HEK293 (cell line): ENCODE data around the gene LETM1.

Source experiments
- ZNF24 ChIP-seq: fragments of 450-650 bp; formaldehyde crosslinking; IDR thresholded peaks from 2 replicates; pipeline ENCODE4 v1.5.1; 2016; ENCODE audit warnings: missing biosample characterization, missing genetic modification characterization
- TF ChIP-seq, protein P1 (sequence below): fragments of 450-650 bp; formaldehyde crosslinking; conservative IDR thresholded peaks from 2 replicates; pipeline ENCODE4 v1.5.1; 2016; ENCODE audit warnings: low read depth, missing biosample characterization, missing genetic modification characterization

DNA sequence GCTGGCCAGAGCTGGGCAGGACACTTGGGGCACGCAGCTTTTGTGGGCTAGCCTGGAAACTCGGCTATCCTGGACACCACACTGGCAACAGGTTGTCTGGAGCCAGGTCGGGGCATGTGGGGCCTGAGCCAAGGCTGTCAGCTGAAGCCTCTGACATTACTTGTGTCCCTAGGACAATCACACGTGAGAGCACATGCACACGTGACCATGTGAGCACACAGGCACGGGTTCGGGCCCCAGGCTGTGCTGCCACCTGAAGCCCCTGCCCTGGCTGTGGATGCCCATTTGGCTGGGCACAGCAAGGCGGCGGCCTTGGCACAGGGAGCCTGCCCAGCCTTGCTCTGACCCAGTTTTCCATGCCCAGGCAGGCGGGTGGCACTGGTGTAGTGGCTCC is 71.6 kb downstream of the LETM1 start:
- TF ChIP-seq, protein P1, sequence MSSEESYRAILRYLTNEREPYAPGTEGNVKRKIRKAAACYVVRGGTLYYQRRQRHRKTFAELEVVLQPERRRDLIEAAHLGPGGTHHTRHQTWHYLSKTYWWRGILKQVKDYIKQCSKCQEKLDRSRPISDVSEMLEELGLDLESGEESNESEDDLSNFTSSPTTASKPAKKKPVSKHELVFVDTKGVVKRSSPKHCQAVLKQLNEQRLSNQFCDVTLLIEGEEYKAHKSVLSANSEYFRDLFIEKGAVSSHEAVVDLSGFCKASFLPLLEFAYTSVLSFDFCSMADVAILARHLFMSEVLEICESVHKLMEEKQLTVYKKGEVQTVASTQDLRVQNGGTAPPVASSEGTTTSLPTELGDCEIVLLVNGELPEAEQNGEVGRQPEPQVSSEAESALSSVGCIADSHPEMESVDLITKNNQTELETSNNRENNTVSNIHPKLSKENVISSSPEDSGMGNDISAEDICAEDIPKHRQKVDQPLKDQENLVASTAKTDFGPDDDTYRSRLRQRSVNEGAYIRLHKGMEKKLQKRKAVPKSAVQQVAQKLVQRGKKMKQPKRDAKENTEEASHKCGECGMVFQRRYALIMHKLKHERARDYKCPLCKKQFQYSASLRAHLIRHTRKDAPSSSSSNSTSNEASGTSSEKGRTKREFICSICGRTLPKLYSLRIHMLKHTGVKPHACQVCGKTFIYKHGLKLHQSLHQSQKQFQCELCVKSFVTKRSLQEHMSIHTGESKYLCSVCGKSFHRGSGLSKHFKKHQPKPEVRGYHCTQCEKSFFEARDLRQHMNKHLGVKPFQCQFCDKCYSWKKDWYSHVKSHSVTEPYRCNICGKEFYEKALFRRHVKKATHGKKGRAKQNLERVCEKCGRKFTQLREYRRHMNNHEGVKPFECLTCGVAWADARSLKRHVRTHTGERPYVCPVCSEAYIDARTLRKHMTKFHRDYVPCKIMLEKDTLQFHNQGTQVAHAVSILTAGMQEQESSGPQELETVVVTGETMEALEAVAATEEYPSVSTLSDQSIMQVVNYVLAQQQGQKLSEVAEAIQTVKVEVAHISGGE = no peak
- TF ChIP-seq ZNF24 (tag by site-specific recombination) = no peak
